ENCODE results near the gene TCEA3.

- no peak for TF ChIP-seq CTCF (IDR thresholded peaks at IDR 0.05)
- TF ChIP-seq CBFB (CRISPR knock-in tag; IDR thresholded peaks at IDR 0.05; ENCODE audit: low read depth), result no peak
- TF ChIP-seq RELA (CRISPR knock-in tag; IDR thresholded peaks at IDR 0.05; ENCODE audit: borderline replicate concordance), result no peak
- TF ChIP-seq E2F4 (CRISPR knock-in tag; IDR thresholded peaks at IDR 0.05; ENCODE audit: borderline replicate concordance, low read depth), result no peak
- TF ChIP-seq NFE2L1 (CRISPR knock-in tag; IDR thresholded peaks at IDR 0.05), result no peak
- TF ChIP-seq ZNF416 (CRISPR knock-in tag; IDR thresholded peaks at IDR 0.05), result no peak
- no peak for TF ChIP-seq ELF4 (CRISPR knock-in tag; IDR thresholded peaks at IDR 0.05; ENCODE audit: low read depth)
- no peak for TF ChIP-seq USF2 (CRISPR knock-in tag; IDR thresholded peaks at IDR 0.05)
- TF ChIP-seq MAX (CRISPR knock-in tag; IDR thresholded peaks at IDR 0.05), result no peak
- no peak for TF ChIP-seq ATF1 (CRISPR knock-in tag; IDR thresholded peaks at IDR 0.05)
- no peak for TF ChIP-seq JUN (CRISPR knock-in tag; IDR thresholded peaks at IDR 0.05)
- no peak for TF ChIP-seq CREB1 (CRISPR knock-in tag; IDR thresholded peaks at IDR 0.05)
Measured at GRCh38 chr1:23446661-23447310, 22.2 kb upstream of the TCEA3 start.
